GM23248 (cell line): ENCODE data around the gene OPCML. TPM values are rescaled to one million over a fixed set of nuclear protein-coding genes. Genes with fewer than 3 reads are reported as not detected.

Experiments used
- DNase-seq: peaks from one replicate; pipeline ENCODE4 v3.0.0-alpha.2; 2015
- H2AFZ ChIP-seq: fragments of 200-600 bp; sonication (generic); 2 replicates; pipeline ENCODE4 v1.6.1; 2016; ENCODE audit warnings: antibody characterized with exemption
- H3F3A ChIP-seq: fragments of 200-600 bp; sonication (generic); 2 replicates; pipeline ENCODE4 v1.6.1; 2016; ENCODE audit warnings: mild to moderate bottlenecking, antibody characterized with exemption, mixed run types; ENCODE audit not compliant: insufficient read depth
- H3K27ac ChIP-seq: fragments of 200-600 bp; sonication (generic); 2 replicates; pipeline ENCODE4 v1.5.1; 2016; ENCODE audit warnings: mild to moderate bottlenecking
- H3K27me3 ChIP-seq: fragments of 200-600 bp; sonication (generic); replicated peaks from 2 replicates; pipeline ENCODE4 v1.6.1; 2016; ENCODE audit warnings: mild to moderate bottlenecking; ENCODE audit not compliant: insufficient read depth
- H3K36me3 ChIP-seq: fragments of 200-600 bp; sonication (generic); 2 replicates; pipeline ENCODE4 v1.6.1; 2016; ENCODE audit warnings: low read depth, mild to moderate bottlenecking
- H3K4me1 ChIP-seq: fragments of 200-600 bp; sonication (generic); 2 replicates; pipeline ENCODE4 v1.6.1; 2016; ENCODE audit warnings: mild to moderate bottlenecking; ENCODE audit not compliant: insufficient read depth
- H3K4me2 ChIP-seq: fragments of 200-600 bp; sonication (generic); one replicate; pipeline ENCODE4 v1.6.1; 2016; ENCODE audit warnings: mild to moderate bottlenecking; ENCODE audit not compliant: unreplicated experiment
- H3K4me3 ChIP-seq: fragments of 200-600 bp; sonication (generic); 2 replicates; pipeline ENCODE4 v1.5.1; 2016; ENCODE audit warnings: mild to moderate bottlenecking
- H3K79me2 ChIP-seq: fragments of 200-600 bp; sonication (generic); 2 replicates; pipeline ENCODE4 v1.6.1; 2016; ENCODE audit warnings: mild to moderate bottlenecking; ENCODE audit not compliant: insufficient read depth
- H3K9ac ChIP-seq: fragments of 200-600 bp; sonication (generic); 2 replicates; pipeline ENCODE4 v1.6.1; 2016; ENCODE audit warnings: mild to moderate bottlenecking
- H3K9me2 ChIP-seq: fragments of 200-600 bp; sonication (generic); 2 replicates; pipeline ENCODE4 v1.6.1; 2016; ENCODE audit warnings: mixed run types, mild to moderate bottlenecking, moderate library complexity; ENCODE audit not compliant: insufficient read depth
- H3K9me3 ChIP-seq: fragments of 200-600 bp; sonication (generic); one replicate; pipeline ENCODE4 v1.6.1; 2017; ENCODE audit warnings: low read depth
- H4K20me1 ChIP-seq: fragments of 200-600 bp; sonication (generic); 2 replicates; pipeline ENCODE4 v1.6.0; 2016; ENCODE audit not compliant: insufficient read depth
- EZH2 ChIP-seq: fragments of 200-600 bp; sonication (generic); IDR thresholded peaks from 2 replicates; pipeline ENCODE4 v1.6.1; 2018; ENCODE audit warnings: antibody characterized with exemption, mild to moderate bottlenecking; ENCODE audit not compliant: insufficient read depth, poor library complexity, severe bottlenecking
- EZH2phosphoT487 ChIP-seq: fragments of 200-600 bp; sonication (generic); IDR thresholded peaks from 2 replicates; pipeline ENCODE4 v1.6.1; 2018; ENCODE audit warnings: antibody characterized with exemption, moderate library complexity, mild to moderate bottlenecking, low read depth; ENCODE audit not compliant: insufficient read depth
- WGBS, 2 experiments: methylation state at CpG; one replicate each; pipeline ENCODE4 v1.1.6; 2015 to 2017; ENCODE audit warnings: low lambda C conversion rate in 2 of 2, low coverage in 1 of 2; ENCODE audit errors: missing lambda C conversion rate in 2 of 2; 5-methylcytosine and 5-hydroxymethylcytosine counted together
- in situ Hi-C: fragments of 300-500 bp; cut with MboI; formaldehyde crosslinking; loops from 2 replicates; pipeline ENCODE4 v1.15.0; 2020
- polyA plus RNA-seq: library from polyadenylated mRNA; unstranded; fragments of >200 nt; fragmentation: Nextera tagmentation; extraction: Ambion mirVana; gene quantifications from 2 replicates; pipeline ENCODE4 v1.2.1, GENCODE V29; 2016
- total RNA-seq: library from RNA; depleted of rRNA; stranded (reverse); fragments of >200 nt; shearing (Covaris generic); gene quantifications from 2 replicates; pipeline ENCODE4 v1.2.3, GENCODE V29; 2014

The OPCML gene
- total and polyA plus RNA-seq, 2 experiments from 2014 or later: 0.69 to 1.6 TPM

DNA sequence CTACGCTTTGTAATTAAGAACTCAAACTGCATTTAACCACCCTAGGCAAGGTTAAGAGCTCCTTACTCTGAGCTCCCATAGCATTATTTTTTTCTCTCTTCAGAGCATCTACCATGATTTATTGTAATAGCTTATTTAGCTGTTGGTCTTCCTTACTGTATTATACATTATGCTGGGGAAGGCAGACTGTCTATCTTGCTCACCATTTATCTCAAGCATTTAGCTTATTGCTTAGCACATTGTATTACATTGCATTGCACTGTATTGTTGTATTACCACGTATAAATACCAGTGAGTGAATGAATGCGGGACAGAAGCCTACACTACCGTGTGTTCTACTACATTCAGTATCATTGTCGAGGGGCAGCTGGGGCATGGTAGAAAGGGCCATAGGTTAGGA, 324.3 kb downstream of the OPCML start:
- Histone ChIP-seq H3F3A (no peaks in the 10 kb centered on the region), H3K9me2 (no peaks in the 10 kb centered on the region), H3K9me3 (no peaks in the 10 kb centered on the region), H3K27me3 (no peaks in the 10 kb centered on the region), H2AFZ (no peak overlapping the region), H3K4me3 (no peak overlapping the region), H3K9ac (no peak overlapping the region), H3K27ac (no peak overlapping the region), H4K20me1 (no peaks in the 10 kb centered on the region), H3K79me2 (no peaks in the 10 kb centered on the region), H3K4me2 (no peak overlapping the region), H3K36me3 (no peaks in the 10 kb centered on the region), H3K4me1 (no peaks in the 10 kb centered on the region)
- DNase-seq: no peak
- in situ Hi-C loops: no loop called here
- 37 to 41% methylated on average over 5 of the region's 5 CpGs for WGBS, 2 experiments
- no peak for TF ChIP-seq EZH2
- no peak for TF ChIP-seq EZH2phosphoT487

DNA sequence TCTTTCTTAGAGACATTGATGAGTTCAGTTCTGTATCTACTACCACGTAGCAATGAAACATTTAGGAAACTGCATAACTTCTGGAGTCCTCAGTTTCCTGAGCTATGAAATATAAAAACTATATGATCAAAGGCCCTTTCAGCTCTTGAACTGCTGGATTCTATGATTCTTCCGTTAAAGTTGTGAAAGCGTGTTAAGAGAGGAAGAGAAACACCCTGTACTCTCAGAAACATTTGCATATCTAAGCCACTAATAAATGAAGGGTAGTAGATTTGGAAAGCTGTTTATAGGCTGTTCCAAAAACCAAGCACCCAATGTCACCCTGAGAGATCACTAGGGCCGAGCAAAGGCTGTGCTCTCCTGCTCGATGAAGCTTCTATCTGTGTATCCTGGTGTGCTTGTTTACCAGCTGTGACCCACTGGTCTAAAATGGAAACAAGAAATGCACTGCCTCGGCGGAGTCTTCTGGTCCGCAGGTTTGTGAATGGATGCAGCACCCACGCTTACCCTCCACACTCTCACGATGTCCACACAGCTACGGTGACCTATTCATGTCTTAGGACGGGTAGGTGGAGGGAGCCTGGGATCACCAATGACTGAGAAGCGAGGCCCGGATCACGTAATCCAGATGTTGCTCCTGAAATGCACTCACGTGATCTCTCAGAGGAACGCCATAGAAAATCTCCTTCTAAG, 325.8 kb downstream of the OPCML start:
- WGBS, 2 experiments: 44 to 52% methylated on average over 17 of the region's 17 CpGs
- Histone ChIP-seq H3K4me3 (no peak overlapping the region), H3F3A (no peaks in the 10 kb centered on the region), H2AFZ (no peak overlapping the region), H3K9me2 (no peaks in the 10 kb centered on the region), H3K36me3 (no peaks in the 10 kb centered on the region), H3K4me2 (no peak overlapping the region), H3K27ac (no peak overlapping the region), H3K79me2 (no peaks in the 10 kb centered on the region), H3K4me1 (no peaks in the 10 kb centered on the region), H3K27me3 (no peaks in the 10 kb centered on the region), H3K9ac (no peak overlapping the region), H3K9me3 (no peaks in the 10 kb centered on the region), H4K20me1 (no peaks in the 10 kb centered on the region)
- DNase-seq: no peak
- in situ Hi-C loops: no loop called here
- no peak for TF ChIP-seq EZH2
- no peak for TF ChIP-seq EZH2phosphoT487

DNA sequence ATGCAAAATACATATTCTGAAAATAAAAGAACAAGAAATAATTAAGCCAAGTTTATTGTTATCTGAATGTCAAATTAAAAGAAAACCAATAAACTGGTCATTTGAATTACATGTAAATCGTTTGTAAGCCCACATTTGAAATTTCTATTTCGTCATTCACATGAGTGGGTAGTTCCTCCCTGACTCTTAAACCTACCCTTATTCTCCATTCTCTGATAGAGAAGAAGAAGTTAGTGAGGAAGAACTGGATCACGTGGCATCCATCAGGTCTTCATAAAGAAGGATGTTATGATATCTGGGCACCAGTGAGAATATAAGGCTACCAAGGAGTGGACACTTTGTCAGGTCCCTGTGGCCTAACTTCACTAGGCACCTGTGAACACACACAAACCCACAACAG, 328.1 kb downstream of the OPCML start:
- no peak overlapping the region for H3K4me2 ChIP-seq
- H2AFZ ChIP-seq: no peak overlapping the region
- TF ChIP-seq EZH2phosphoT487 (no peak), EZH2 (no peak)
- 2 to 6% methylated on average over 3 of the region's 3 CpGs for WGBS, 2 experiments
- no peak overlapping the region for H3K9ac ChIP-seq
- no peak for DNase-seq
- no peak overlapping the region for H3K4me3 ChIP-seq
- no peaks in the 10 kb centered on the region for H3K79me2 ChIP-seq
- no peaks in the 10 kb centered on the region for H3K9me2 ChIP-seq
- no peaks in the 10 kb centered on the region for H3F3A ChIP-seq
- no peaks in the 10 kb centered on the region for H3K9me3 ChIP-seq
- no peaks in the 10 kb centered on the region for H4K20me1 ChIP-seq
- no peaks in the 10 kb centered on the region for H3K27me3 ChIP-seq
- H3K4me1 ChIP-seq: no peaks in the 10 kb centered on the region
- H3K36me3 ChIP-seq: no peaks in the 10 kb centered on the region
- no peak overlapping the region for H3K27ac ChIP-seq
- in situ Hi-C loops: no loop called here

DNA sequence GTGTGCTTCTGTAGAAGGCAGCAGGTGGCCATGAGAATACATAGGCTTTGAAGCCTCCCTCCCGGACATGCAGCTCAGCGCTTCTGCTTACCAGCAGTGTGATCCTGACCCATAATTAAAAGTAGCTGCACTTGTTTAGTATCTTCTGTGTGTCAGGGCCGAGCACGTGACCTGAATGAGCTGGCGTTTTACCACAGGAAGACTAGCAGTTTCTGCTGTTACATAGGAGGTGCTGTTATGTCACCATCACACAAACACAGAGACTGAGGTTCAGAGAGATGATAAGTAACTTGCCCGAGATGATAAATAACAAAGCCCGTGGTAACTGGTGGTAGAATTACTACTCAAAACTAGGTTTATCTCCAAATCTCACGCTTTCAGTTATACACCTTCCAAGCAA, 329.5 kb downstream of the OPCML start:
- Histone ChIP-seq H3K79me2 (no peaks in the 10 kb centered on the region), H3K9ac (no peak overlapping the region), H3K9me3 (no peaks in the 10 kb centered on the region), H3K36me3 (no peaks in the 10 kb centered on the region), H2AFZ (no peak overlapping the region), H3K4me1 (no peaks in the 10 kb centered on the region), H4K20me1 (no peaks in the 10 kb centered on the region), H3K27ac (no peak overlapping the region), H3K9me2 (no peaks in the 10 kb centered on the region), H3K4me2 (no peak overlapping the region), H3K4me3 (no peak overlapping the region), H3F3A (no peaks in the 10 kb centered on the region), H3K27me3 (no peaks in the 10 kb centered on the region)
- WGBS, 2 experiments: 26 to 31% methylated on average over 8 of the region's 8 CpGs
- in situ Hi-C loops: no loop called here
- TF ChIP-seq EZH2phosphoT487 (no peak), EZH2 (no peak)
- no peak for DNase-seq

DNA sequence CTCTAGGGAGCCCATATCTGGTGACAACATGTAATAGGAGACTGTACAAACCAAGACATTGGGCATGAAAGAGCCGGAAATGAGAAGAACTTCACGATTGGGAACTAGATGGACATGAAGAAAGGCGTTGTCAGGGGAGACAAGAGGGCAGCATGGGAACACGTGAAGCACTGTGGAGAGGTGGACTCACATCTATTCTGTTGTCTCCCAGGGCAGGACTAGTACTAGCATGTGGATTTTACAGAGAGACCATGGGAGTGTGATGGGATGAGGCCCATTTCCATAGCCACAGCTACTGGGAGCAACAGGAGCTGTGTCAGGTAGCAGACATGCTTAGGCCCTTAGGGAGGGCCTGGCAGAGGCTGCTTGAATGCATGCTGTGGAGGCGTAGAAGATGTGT, 333.9 kb downstream of the OPCML start:
- H3K9ac ChIP-seq: no peak overlapping the region
- 14 to 21% methylated on average over 5 of the region's 5 CpGs for WGBS, 2 experiments
- no peak for TF ChIP-seq EZH2
- no peak for TF ChIP-seq EZH2phosphoT487

More for the DNA sequence above, 333.9 kb downstream of the OPCML start:
- H4K20me1 ChIP-seq: no peaks in the 10 kb centered on the region
- no peaks in the 10 kb centered on the region for H3K36me3 ChIP-seq
- no peaks in the 10 kb centered on the region for H3K4me1 ChIP-seq
- H3K27me3 ChIP-seq: no peaks in the 10 kb centered on the region
- no peak overlapping the region for H3K4me2 ChIP-seq
- H3F3A ChIP-seq: no peaks in the 10 kb centered on the region
- no peaks in the 10 kb centered on the region for H3K9me2 ChIP-seq
- H3K79me2 ChIP-seq: no peaks in the 10 kb centered on the region
- H3K27ac ChIP-seq: no peak overlapping the region
- in situ Hi-C loops: no loop called here
- no peak overlapping the region for H3K4me3 ChIP-seq
- no peak overlapping the region for H2AFZ ChIP-seq
- H3K9me3 ChIP-seq: no peaks in the 10 kb centered on the region
- DNase-seq: no peak
